D721Med (cell line): ENCODE measurements around the gene JPT2.

Source experiments
- DNase-seq: peaks from one replicate; pipeline ENCODE4 v3.0.0; 2011; ENCODE audit warnings: low spot score; ENCODE audit not compliant: insufficient read length
- FAIRE-seq: peaks from 2 replicates; lab custom pipeline; 2011; peaks lifted over from hg19 to GRCh38; lab: Jason Lieb, UNC
- TF ChIP-seq, protein P1 (sequence below): IDR thresholded peaks from 2 replicates; pipeline ENCODE4 v1.5.1; 2012; ENCODE audit warnings: mild to moderate bottlenecking, control low read depth; ENCODE audit not compliant: insufficient read depth; ENCODE audit errors: missing control alignments

The JPT2 gene

DNA sequence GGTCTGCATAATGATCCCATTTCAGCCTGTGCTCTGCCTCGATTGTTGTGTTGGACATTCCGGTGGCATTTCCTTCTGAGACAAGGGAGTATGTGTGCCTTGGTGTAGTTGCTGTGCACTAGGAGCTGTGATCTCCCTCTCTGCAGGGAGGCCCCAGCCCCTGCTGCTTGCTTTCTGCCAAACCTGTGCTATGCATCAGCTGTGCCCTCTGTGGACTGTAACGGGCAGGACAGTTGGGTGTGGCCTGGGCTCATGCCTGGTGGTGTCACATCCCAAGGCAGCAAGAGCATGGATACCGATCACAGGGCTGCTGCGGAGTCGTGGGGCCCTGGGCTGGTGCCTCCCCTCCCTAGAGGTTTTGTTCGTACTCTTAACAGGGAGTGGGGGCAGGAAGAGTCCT is 3.8 kb upstream of the JPT2 start:
- no peak for DNase-seq
- TF ChIP-seq, protein P1, sequence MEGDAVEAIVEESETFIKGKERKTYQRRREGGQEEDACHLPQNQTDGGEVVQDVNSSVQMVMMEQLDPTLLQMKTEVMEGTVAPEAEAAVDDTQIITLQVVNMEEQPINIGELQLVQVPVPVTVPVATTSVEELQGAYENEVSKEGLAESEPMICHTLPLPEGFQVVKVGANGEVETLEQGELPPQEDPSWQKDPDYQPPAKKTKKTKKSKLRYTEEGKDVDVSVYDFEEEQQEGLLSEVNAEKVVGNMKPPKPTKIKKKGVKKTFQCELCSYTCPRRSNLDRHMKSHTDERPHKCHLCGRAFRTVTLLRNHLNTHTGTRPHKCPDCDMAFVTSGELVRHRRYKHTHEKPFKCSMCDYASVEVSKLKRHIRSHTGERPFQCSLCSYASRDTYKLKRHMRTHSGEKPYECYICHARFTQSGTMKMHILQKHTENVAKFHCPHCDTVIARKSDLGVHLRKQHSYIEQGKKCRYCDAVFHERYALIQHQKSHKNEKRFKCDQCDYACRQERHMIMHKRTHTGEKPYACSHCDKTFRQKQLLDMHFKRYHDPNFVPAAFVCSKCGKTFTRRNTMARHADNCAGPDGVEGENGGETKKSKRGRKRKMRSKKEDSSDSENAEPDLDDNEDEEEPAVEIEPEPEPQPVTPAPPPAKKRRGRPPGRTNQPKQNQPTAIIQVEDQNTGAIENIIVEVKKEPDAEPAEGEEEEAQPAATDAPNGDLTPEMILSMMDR = no peak
- FAIRE-seq = no peak

- DNase-seq = no peak
- FAIRE-seq = no peak
- TF ChIP-seq, protein P1 = no peak
Observed at GRCh38 chr16:1674751-1675664, 3.1 kb upstream of the JPT2 start.

DNA sequence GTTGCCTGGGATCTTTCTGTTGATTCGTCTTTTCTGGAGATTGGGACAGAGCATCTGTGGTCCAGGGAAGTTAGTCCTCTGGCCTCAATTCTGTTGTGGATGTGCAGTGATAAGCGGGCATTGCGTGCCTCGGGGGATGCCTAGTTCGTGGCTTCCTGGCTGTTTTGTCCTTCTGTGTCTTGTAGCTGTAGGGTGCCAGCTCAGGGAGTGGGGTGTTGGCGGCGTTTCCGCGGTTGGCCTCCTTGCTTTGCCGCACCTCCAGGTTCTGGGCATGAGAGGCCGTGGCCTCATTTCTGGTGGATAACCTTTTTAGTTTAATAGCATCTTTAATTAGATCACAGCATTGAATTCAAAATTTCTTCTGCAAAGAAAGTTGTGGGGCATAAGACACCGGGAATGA is 1.4 kb upstream of the JPT2 start:
- FAIRE-seq (no peak), DNase-seq (no peak)
- TF ChIP-seq, protein P1 = no peak

GRCh38 chr16:1677339-1677738 is 740 bp upstream of the JPT2 start:
- TF ChIP-seq, protein P1 = no peak
- no peak for DNase-seq
- no peak for FAIRE-seq

GRCh38 chr16:1678500-1679098 is 520 bp downstream of the JPT2 start:
- DNase-seq = no peak
- FAIRE-seq = no peak
- TF ChIP-seq, protein P1 = no peak

DNA sequence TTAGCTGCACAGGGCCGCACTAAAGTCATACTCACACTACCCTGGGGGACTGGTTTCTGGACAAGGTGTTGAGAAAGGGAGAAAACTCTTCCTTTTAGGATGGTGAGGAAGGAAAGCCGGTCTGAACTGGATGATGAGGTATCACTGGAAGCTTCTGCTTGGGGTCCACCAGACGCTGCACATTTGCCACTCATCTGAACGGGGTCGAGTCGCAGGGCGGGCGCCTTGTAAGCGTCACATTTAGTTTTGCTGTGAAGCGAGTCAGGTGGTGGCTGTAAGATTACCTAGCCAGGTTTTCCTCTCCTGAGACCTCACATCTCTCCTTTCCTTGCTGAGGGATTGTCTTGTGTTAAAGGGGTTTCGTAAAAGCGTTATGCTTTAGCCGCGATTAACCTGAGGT is 2.3 kb downstream of the JPT2 start:
- FAIRE-seq (no peak), DNase-seq (no peak)
- TF ChIP-seq, protein P1 = no peak

DNA sequence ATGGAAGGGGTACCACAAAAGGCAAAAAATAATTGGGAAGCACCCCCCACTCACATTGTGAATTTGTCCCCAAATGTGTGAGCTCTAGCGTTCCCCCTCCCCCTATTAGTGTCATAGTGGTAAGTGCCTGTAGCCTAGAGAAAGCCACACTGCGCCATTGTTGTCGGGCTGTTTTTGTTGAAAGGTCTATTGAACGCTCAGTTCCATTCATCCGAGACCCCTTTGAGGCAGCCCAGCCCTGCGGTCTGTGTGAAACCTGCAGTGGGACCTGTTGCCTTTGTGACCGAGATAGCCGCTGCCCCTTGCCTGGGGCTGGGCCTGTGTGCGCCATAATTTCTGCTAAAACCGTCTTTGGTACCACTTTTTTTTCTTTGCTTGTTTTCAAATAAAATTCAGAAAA is 3.0 kb downstream of the JPT2 start:
- FAIRE-seq (no peak), DNase-seq (no peak)
- TF ChIP-seq, protein P1 = no peak
